AG10803 (cell line): ENCODE data around the gene LMTK3.

ENCODE experiments used
- DNase-seq: peaks from one replicate; pipeline ENCODE4 v3.0.0; 2010; ENCODE audit warnings: low read depth
- H3K4me3 ChIP-seq: 2 replicates; pipeline ENCODE4 v1.5.1; 2011; ENCODE audit warnings: mild to moderate bottlenecking, low read length, control low read depth
- CTCF ChIP-seq: conservative IDR thresholded peaks from 2 replicates; pipeline ENCODE4 v1.5.1; 2011; ENCODE audit warnings: mild to moderate bottlenecking, low read length, control low read depth, inconsistent platforms

The LMTK3 gene

GRCh38 chr19:48497728-48498594, 13.7 kb downstream of the LMTK3 start:
- TF ChIP-seq CTCF: no peak
- H3K4me3 ChIP-seq: no peak overlapping the region
- DNase-seq: no peak

- H3K4me3 ChIP-seq: no peak overlapping the region
- no peak for TF ChIP-seq CTCF
- no peak for DNase-seq
These were observed 14.5 kb downstream of the LMTK3 start for GRCh38 chr19:48496959-48497727.

GRCh38 chr19:48495396-48495795, 16.2 kb downstream of the LMTK3 start:
- TF ChIP-seq CTCF: no peak
- DNase-seq: peak; percentile 17

GRCh38 chr19:48493718-48494401, 17.8 kb downstream of the LMTK3 start:
- DNase-seq: no peak

More at GRCh38 chr19:48495396-48495795, 16.2 kb downstream of the LMTK3 start:
- H3K4me3 ChIP-seq: no peak overlapping the region

GRCh38 chr19:48492925-48493717, 18.5 kb downstream of the LMTK3 start:
- TF ChIP-seq CTCF: no peak
- peak overlapping the region; percentile 74 for H3K4me3 ChIP-seq
- peak; percentile 97 for DNase-seq

More at GRCh38 chr19:48493718-48494401, 17.8 kb downstream of the LMTK3 start:
- TF ChIP-seq CTCF: no peak
- H3K4me3 ChIP-seq: peak overlapping the region; percentile 74

GRCh38 chr19:48491793-48492123, 19.9 kb downstream of the LMTK3 start:
- TF ChIP-seq CTCF: no peak
- H3K4me3 ChIP-seq: no peak overlapping the region
- no peak for DNase-seq
